Neural progenitor cell (in vitro differentiated cells): ENCODE data around the gene DIS3L2.

Source experiments
- CTCF ChIP-seq: fragments of 200-600 bp; sonication (generic); IDR thresholded peaks from 2 replicates; pipeline ENCODE4 v1.5.1; 2017; ENCODE audit warnings: antibody characterized with exemption, mild to moderate bottlenecking
- EZH2 ChIP-seq: fragments of 200-600 bp; sonication (generic); IDR thresholded peaks from 2 replicates; pipeline ENCODE4 v1.6.1; 2017; ENCODE audit warnings: antibody characterized with exemption, mild to moderate bottlenecking, moderate library complexity
- EZH2phosphoT487 ChIP-seq: fragments of 200-600 bp; sonication (generic); IDR thresholded peaks from 2 replicates; pipeline ENCODE4 v1.6.1; 2017; ENCODE audit warnings: antibody characterized with exemption

- TF ChIP-seq CTCF, result no peak
- no peak for TF ChIP-seq EZH2
- TF ChIP-seq EZH2phosphoT487, result no peak
Measured at GRCh38 chr2:232076736-232077135, 115.2 kb downstream of the DIS3L2 start.
